Transverse colon (tissue), 4 donors: ENCODE results near the gene VKORC1.

Experiments used
- CTCF ChIP-seq, 5 experiments: fragments of 200-600 bp in 3 of 5; fragments of 450-650 bp in 2 of 5; sonication (generic) in 3 of 5; IDR thresholded peaks; 1 replicate in 2 of 5; 2 replicates in 3 of 5; pipeline ENCODE4 v1.5.1; 2016 to 2017; ENCODE audit warnings: antibody characterized with exemption in 5 of 5, inconsistent platforms in 3 of 5, mild to moderate bottlenecking in 2 of 5, moderate library complexity in 1 of 5
- EP300 ChIP-seq: sonication (generic); formaldehyde crosslinking; IDR thresholded peaks from one replicate; pipeline ENCODE4 v1.6.1; 2017; ENCODE audit warnings: antibody characterized with exemption, low read depth
- POLR2A ChIP-seq: fragments of 450-650 bp; IDR thresholded peaks from one replicate; pipeline ENCODE4 v1.6.1; 2016; ENCODE audit warnings: antibody characterized with exemption, mild to moderate bottlenecking, moderate library complexity
- POLR2AphosphoS5 ChIP-seq, 3 donors: sonication (generic); formaldehyde crosslinking; IDR thresholded peaks; one replicate each; pipeline ENCODE4 v1.6.1; 2016; ENCODE audit warnings: antibody characterized with exemption in 3 of 3

GRCh38 chr16:31086629-31086906 is 8.0 kb downstream of the VKORC1 start:
- TF ChIP-seq CTCF (IDR thresholded peaks at IDR 0.05) (no peak), POLR2AphosphoS5 (IDR thresholded peaks at IDR 0.05) (no peak), POLR2A (no peak), EP300 (no peak)
